BE2C (cell line): ENCODE measurements around the gene NLRC3. TPM values are rescaled to one million over a fixed set of nuclear protein-coding genes. Genes with fewer than 3 reads are reported as not detected.

Experiments used
- DNase-seq: peaks from one replicate; pipeline ENCODE4 v3.0.0-alpha.2; 2020
- H3K27me3 ChIP-seq: fragments of 250-450 bp; sonication (Bioruptor Pico); 2 replicates; pipeline ENCODE4 v1.5.1; 2020; ENCODE audit warnings: mild to moderate bottlenecking
- H3K36me3 ChIP-seq: fragments of 250-450 bp; sonication (Bioruptor Pico); 2 replicates; pipeline ENCODE4 v1.5.1; 2020; ENCODE audit warnings: mild to moderate bottlenecking
- H3K4me1 ChIP-seq: fragments of 250-450 bp; sonication (Bioruptor Pico); 2 replicates; pipeline ENCODE4 v1.5.1; 2020
- H3K4me3 ChIP-seq: 2 replicates; pipeline ENCODE4 v1.5.1; 2011; ENCODE audit warnings: low read depth, low read length
- H3K9me3 ChIP-seq: fragments of 250-450 bp; sonication (Bioruptor Pico); 2 replicates; pipeline ENCODE4 v1.5.1; 2020
- polyA plus RNA-seq: library from polyadenylated mRNA; unstranded; fragments of >200 nt; gene quantifications from one replicate; pipeline ENCODE4 v1.2.1, GENCODE V29; 2012; ENCODE audit warnings: low read depth, missing spikeins; ENCODE audit not compliant: insufficient read length, insufficient read depth
- TF ChIP-seq, protein P1 (sequence below): IDR thresholded peaks from 2 replicates; pipeline ENCODE4 v1.5.1; 2012; ENCODE audit warnings: mild to moderate bottlenecking, low read depth, low read length

NLRC3 gene, protein sequence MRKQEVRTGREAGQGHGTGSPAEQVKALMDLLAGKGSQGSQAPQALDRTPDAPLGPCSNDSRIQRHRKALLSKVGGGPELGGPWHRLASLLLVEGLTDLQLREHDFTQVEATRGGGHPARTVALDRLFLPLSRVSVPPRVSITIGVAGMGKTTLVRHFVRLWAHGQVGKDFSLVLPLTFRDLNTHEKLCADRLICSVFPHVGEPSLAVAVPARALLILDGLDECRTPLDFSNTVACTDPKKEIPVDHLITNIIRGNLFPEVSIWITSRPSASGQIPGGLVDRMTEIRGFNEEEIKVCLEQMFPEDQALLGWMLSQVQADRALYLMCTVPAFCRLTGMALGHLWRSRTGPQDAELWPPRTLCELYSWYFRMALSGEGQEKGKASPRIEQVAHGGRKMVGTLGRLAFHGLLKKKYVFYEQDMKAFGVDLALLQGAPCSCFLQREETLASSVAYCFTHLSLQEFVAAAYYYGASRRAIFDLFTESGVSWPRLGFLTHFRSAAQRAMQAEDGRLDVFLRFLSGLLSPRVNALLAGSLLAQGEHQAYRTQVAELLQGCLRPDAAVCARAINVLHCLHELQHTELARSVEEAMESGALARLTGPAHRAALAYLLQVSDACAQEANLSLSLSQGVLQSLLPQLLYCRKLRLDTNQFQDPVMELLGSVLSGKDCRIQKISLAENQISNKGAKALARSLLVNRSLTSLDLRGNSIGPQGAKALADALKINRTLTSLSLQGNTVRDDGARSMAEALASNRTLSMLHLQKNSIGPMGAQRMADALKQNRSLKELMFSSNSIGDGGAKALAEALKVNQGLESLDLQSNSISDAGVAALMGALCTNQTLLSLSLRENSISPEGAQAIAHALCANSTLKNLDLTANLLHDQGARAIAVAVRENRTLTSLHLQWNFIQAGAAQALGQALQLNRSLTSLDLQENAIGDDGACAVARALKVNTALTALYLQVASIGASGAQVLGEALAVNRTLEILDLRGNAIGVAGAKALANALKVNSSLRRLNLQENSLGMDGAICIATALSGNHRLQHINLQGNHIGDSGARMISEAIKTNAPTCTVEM
- polyA plus RNA-seq: 0.91 TPM

DNA sequence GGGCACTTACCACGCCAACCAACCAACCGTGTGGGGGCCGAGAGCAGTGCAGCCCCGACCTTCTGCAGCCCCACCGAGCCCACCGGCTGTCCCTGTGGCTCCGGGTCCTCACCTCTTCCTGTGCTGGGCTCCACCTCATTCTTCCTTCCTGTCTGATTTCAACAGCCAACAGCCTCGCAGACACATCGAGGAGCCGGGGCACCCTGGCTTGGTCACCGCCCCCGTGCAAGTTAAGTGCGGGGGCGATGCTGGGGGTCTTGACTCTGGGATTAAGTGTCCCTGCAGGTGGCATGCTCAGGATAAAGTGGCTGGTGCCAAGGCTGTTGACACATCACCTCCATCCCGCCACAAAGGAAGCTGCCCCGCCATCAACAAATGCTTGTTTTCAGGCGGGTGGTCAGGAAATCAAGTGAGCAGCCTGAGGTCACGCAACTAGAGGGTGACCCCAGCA, at the start of gene NLRC3:
NLRC3 (minus strand) TSS at position 102 of the 451 bp plus-strand sequence. CDS start 12,367 bp downstream, outside the sequence.
- Histone ChIP-seq H3K36me3 (no peaks in the 10 kb centered on the region), H3K4me1 (no peaks in the 10 kb centered on the region), H3K9me3 (no peaks in the 10 kb centered on the region), H3K27me3 (no peaks in the 10 kb centered on the region), H3K4me3 (no peak within 1 kb of the TSS)
- TF ChIP-seq, protein P1, sequence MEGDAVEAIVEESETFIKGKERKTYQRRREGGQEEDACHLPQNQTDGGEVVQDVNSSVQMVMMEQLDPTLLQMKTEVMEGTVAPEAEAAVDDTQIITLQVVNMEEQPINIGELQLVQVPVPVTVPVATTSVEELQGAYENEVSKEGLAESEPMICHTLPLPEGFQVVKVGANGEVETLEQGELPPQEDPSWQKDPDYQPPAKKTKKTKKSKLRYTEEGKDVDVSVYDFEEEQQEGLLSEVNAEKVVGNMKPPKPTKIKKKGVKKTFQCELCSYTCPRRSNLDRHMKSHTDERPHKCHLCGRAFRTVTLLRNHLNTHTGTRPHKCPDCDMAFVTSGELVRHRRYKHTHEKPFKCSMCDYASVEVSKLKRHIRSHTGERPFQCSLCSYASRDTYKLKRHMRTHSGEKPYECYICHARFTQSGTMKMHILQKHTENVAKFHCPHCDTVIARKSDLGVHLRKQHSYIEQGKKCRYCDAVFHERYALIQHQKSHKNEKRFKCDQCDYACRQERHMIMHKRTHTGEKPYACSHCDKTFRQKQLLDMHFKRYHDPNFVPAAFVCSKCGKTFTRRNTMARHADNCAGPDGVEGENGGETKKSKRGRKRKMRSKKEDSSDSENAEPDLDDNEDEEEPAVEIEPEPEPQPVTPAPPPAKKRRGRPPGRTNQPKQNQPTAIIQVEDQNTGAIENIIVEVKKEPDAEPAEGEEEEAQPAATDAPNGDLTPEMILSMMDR: no peak
- no peak for DNase-seq

DNA sequence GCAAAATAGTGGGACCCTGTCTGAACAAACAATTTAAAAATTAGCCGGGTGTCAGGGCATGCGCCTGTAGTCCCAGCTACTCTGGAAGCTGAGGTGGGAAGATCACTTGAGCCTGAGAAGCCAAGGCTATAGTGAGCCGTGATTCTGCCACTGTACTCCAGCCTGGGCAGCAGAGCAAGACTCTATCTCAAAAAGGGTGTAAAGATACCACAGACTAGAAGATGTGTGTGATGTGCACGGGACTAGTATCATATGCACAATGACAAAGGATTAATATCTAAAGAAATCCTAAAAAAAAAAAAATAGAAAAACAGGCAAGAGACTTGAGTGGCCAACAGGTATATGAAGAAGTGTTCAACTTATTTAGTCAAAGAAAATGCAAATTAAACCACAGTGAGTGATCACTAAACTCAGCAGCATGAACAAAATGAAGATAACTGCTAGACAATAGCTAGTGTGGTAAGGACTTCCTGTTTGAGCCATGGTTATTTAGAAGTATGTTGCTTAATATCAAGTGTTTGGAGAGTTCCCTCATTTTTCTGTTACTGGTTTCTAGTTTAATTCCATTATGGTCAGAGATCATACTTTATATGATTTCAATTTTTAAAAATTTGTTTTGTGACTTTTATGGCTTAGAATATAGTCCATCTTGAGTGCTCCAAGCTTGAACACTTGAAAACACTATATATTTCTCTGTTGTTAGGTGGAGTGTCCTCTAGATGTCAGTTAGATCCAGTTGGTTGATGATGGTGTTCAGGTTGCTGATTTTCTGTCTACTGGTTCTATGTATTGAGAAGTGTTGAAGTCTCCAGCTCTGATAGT, 48.9 kb upstream of the NLRC3 start:
- H3K27me3 ChIP-seq: no peaks in the 10 kb centered on the region; the same call in 1 of the 2 replicates
- no peaks in the 10 kb centered on the region for H3K36me3 ChIP-seq
- no peaks in the 10 kb centered on the region for H3K9me3 ChIP-seq
- no peak overlapping the region for H3K4me3 ChIP-seq
- no peaks in the 10 kb centered on the region for H3K4me1 ChIP-seq
- no peak for DNase-seq
- TF ChIP-seq, protein P1: no peak

DNA sequence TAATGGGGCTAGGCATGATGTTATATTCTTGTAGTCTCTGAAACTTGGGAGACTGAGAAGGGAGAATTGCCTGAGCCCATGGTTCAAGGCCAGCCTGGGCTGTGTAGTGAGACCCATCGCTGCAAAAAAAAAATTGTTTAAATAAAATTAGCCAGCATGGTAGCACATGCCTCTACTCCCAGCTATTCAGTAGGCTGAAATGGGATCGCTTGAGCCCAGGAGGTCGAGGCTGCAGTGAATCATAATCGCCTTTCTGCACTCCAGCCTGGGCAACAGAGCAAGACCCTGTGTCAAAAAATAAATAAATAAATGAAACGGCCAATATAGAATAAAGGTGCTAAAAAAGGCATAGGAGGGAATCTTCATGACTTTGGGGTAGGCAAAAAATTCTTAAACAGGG, 48.1 kb upstream of the NLRC3 start:
- no peak for DNase-seq
- H3K4me3 ChIP-seq: no peak overlapping the region
- H3K9me3 ChIP-seq: no peaks in the 10 kb centered on the region
- no peaks in the 10 kb centered on the region; the same call in 1 of the 2 replicates for H3K27me3 ChIP-seq
- TF ChIP-seq, protein P1: no peak
- H3K4me1 ChIP-seq: no peaks in the 10 kb centered on the region
- no peaks in the 10 kb centered on the region for H3K36me3 ChIP-seq

- Histone ChIP-seq H3K9me3 (no peaks in the 10 kb centered on the region), H3K36me3 (no peaks in the 10 kb centered on the region), H3K27me3 (no peaks in the 10 kb centered on the region), H3K4me3 (no peak overlapping the region), H3K4me1 (no peaks in the 10 kb centered on the region)
- TF ChIP-seq, protein P1: no peak
- DNase-seq: no peak
Observed at GRCh38 chr16:3623642-3624041, 46.4 kb upstream of the NLRC3 start.

- Histone ChIP-seq H3K9me3 (no peaks in the 10 kb centered on the region), H3K4me1 (no peaks in the 10 kb centered on the region), H3K4me3 (no peak overlapping the region), H3K27me3 (no peaks in the 10 kb centered on the region), H3K36me3 (no peaks in the 10 kb centered on the region)
- TF ChIP-seq, protein P1: no peak
- no peak for DNase-seq
Observed at GRCh38 chr16:3618769-3619141, 41.6 kb upstream of the NLRC3 start.
